ENCODE results near the gene DDHD1.
"Not testable (repeated sequence)": the region's sequence is repeated elsewhere in the genome, so short reads cannot be mapped to it uniquely, and the experiment has no call there.

Gene DDHD1

GRCh38 chr14:53137568-53138203 lies 15.4 kb downstream of the DDHD1 start:
- Histone ChIP-seq H3K14ac (ENCODE audit: low read length in 2 of 2) (no peak overlapping the region), H2BK15ac (ENCODE audit: low read depth, poor library complexity, severe bottlenecking) (no peak overlapping the region), H3K79me1 (replicated peaks; ENCODE audit: low read length, poor library complexity, severe bottlenecking) (peaks cover 31% of the 10 kb centered on the region), H4K8ac (ENCODE audit: low read length) (no peak overlapping the region), H4K91ac (ENCODE audit: low read length) (no peak overlapping the region), H3K36me3 (ENCODE audit: control insufficient read depth in 1 of 2, insufficient read depth in 2 of 2, low read depth in 1 of 2, low read length in 2 of 2) (peaks cover 0 to 4% of the 10 kb centered on the region in 2 experiments), H3K9me3 (ENCODE audit: control insufficient read depth, low read length) (peaks cover 65% of the 10 kb centered on the region), H3K4me2 (ENCODE audit: low read length, poor library complexity, severe bottlenecking) (no peak overlapping the region), H3K27ac (ENCODE audit: low read length, poor library complexity, severe bottlenecking) (no peak overlapping the region), H3K4ac (ENCODE audit: low read depth in 1 of 2, low read length in 2 of 2) (no peak overlapping the region), H3K27me3 (ENCODE audit: control insufficient read depth in 1 of 2, insufficient read depth in 1 of 2, low read length in 2 of 2) (no peaks in the 10 kb centered on the region), H3K4me3 (ENCODE audit: insufficient read depth in 1 of 2, low read depth in 1 of 2, low read length in 2 of 2) (no peak overlapping the region), H2BK5ac (ENCODE audit: low read depth, low read length, poor library complexity, severe bottlenecking) (no peak overlapping the region), H2AFZ (ENCODE audit: low read depth, low read length) (no peak overlapping the region), H2BK120ac (ENCODE audit: low read depth, low read length) (no peak overlapping the region), H3K4me1 (ENCODE audit: control insufficient read depth, insufficient read depth, low read depth, low read length) (no peaks in the 10 kb centered on the region), H2AK5ac (ENCODE audit: low read length, severe bottlenecking) (no peak overlapping the region), H2BK12ac (ENCODE audit: low read length in 2 of 2) (no peak overlapping the region), H3K18ac (ENCODE audit: low read depth in 1 of 2, low read length in 2 of 2) (no peak overlapping the region), H3K9ac (ENCODE audit: low read length) (no peak overlapping the region), H3K23ac (ENCODE audit: low read length in 2 of 2) (no peak overlapping the region)
- DNase-seq, result no peak
- 100% methylated on average over 1 of the region's 4 CpGs for WGBS

GRCh38 chr14:53130491-53130890 lies 22.6 kb downstream of the DDHD1 start:
- not testable (repeated sequence) for H4K91ac ChIP-seq (ENCODE audit: low read length); H3K14ac ChIP-seq (ENCODE audit: low read length in 2 of 2); H3K4me1 ChIP-seq (ENCODE audit: control insufficient read depth, insufficient read depth, low read depth, low read length); DNase-seq; H3K18ac ChIP-seq (ENCODE audit: low read depth in 1 of 2, low read length in 2 of 2); H2BK120ac ChIP-seq (ENCODE audit: low read depth, low read length); H3K9ac ChIP-seq (ENCODE audit: low read length); H3K36me3 ChIP-seq (ENCODE audit: control insufficient read depth in 1 of 2, insufficient read depth in 2 of 2, low read depth in 1 of 2, low read length in 2 of 2); H4K8ac ChIP-seq (ENCODE audit: low read length); H2AFZ ChIP-seq (ENCODE audit: low read depth, low read length); H3K9me3 ChIP-seq (ENCODE audit: control insufficient read depth, low read length); H3K23ac ChIP-seq (ENCODE audit: low read length in 2 of 2); H3K4me3 ChIP-seq (ENCODE audit: insufficient read depth in 1 of 2, low read depth in 1 of 2, low read length in 2 of 2); H2AK5ac ChIP-seq (ENCODE audit: low read length, severe bottlenecking); H3K4ac ChIP-seq (ENCODE audit: low read depth in 1 of 2, low read length in 2 of 2); H3K27me3 ChIP-seq (ENCODE audit: control insufficient read depth in 1 of 2, insufficient read depth in 1 of 2, low read length in 2 of 2); H2BK5ac ChIP-seq (ENCODE audit: low read depth, low read length, poor library complexity, severe bottlenecking); H2BK12ac ChIP-seq (ENCODE audit: low read length in 2 of 2); H3K27ac ChIP-seq (ENCODE audit: low read length, poor library complexity, severe bottlenecking); H3K4me2 ChIP-seq (ENCODE audit: low read length, poor library complexity, severe bottlenecking); H2BK15ac ChIP-seq (ENCODE audit: low read depth, poor library complexity, severe bottlenecking)
- 95% methylated on average over 10 of the region's 10 CpGs for WGBS
- H3K79me1 ChIP-seq (replicated peaks; ENCODE audit: low read length, poor library complexity, severe bottlenecking), result peaks cover 30% of the 10 kb centered on the region

GRCh38 chr14:53128303-53129028 lies 24.7 kb downstream of the DDHD1 start:
- Histone ChIP-seq H3K23ac (ENCODE audit: low read length in 2 of 2) (no peak overlapping the region), H3K79me1 (replicated peaks; ENCODE audit: low read length, poor library complexity, severe bottlenecking) (peaks cover 22% of the 10 kb centered on the region), H3K4me1 (ENCODE audit: control insufficient read depth, insufficient read depth, low read depth, low read length) (no peaks in the 10 kb centered on the region), H4K91ac (ENCODE audit: low read length) (no peak overlapping the region), H2BK5ac (ENCODE audit: low read depth, low read length, poor library complexity, severe bottlenecking) (no peak overlapping the region), H4K8ac (ENCODE audit: low read length) (no peak overlapping the region), H2BK120ac (ENCODE audit: low read depth, low read length) (no peak overlapping the region), H2BK12ac (ENCODE audit: low read length in 2 of 2) (no peak overlapping the region), H2BK15ac (ENCODE audit: low read depth, poor library complexity, severe bottlenecking) (no peak overlapping the region), H2AK5ac (ENCODE audit: low read length, severe bottlenecking) (no peak overlapping the region), H3K18ac (ENCODE audit: low read depth in 1 of 2, low read length in 2 of 2) (no peak overlapping the region), H3K9me3 (ENCODE audit: control insufficient read depth, low read length) (peaks cover 4% of the 10 kb centered on the region), H3K27ac (ENCODE audit: low read length, poor library complexity, severe bottlenecking) (no peak overlapping the region), H3K4me2 (ENCODE audit: low read length, poor library complexity, severe bottlenecking) (no peak overlapping the region), H3K4ac (ENCODE audit: low read depth in 1 of 2, low read length in 2 of 2) (no peak overlapping the region), H2AFZ (ENCODE audit: low read depth, low read length) (no peak overlapping the region), H3K36me3 (ENCODE audit: control insufficient read depth in 1 of 2, insufficient read depth in 2 of 2, low read depth in 1 of 2, low read length in 2 of 2) (no peaks in the 10 kb centered on the region), H3K9ac (ENCODE audit: low read length) (no peak overlapping the region), H3K27me3 (ENCODE audit: control insufficient read depth in 1 of 2, insufficient read depth in 1 of 2, low read length in 2 of 2) (no peaks in the 10 kb centered on the region), H3K14ac (ENCODE audit: low read length in 2 of 2) (no peak overlapping the region), H3K4me3 (ENCODE audit: insufficient read depth in 1 of 2, low read depth in 1 of 2, low read length in 2 of 2) (no peak overlapping the region)
- no peak for DNase-seq
- WGBS, result no CpG with 5 or more reads among the region's 2 CpGs

DNA sequence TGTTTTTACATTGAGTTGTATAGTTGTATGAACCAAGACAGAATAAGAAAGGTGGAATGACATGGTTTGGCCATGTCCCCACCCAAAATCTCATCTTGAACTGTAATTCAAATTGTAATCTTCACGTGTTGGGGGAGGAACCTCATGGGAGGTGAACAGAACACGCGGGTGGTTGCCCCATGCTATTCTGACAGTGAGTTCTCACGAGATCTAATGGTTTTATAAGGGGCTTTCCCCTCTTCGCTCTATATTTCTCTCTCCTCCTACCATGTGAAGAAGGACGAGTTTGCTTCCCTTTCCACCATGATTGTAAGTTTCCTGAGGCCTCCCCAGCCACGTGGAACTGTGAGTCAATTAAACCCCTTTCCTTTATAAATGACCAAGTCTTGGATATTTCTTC lies 25.3 kb downstream of the DDHD1 start:
- 96% methylated on average over 6 of the region's 7 CpGs for WGBS
- no peak for DNase-seq
- Histone ChIP-seq H3K4me1 (ENCODE audit: control insufficient read depth, insufficient read depth, low read depth, low read length) (no peaks in the 10 kb centered on the region), H3K18ac (ENCODE audit: low read depth in 1 of 2, low read length in 2 of 2) (no peak overlapping the region), H3K9ac (ENCODE audit: low read length) (no peak overlapping the region), H3K4ac (ENCODE audit: low read depth in 1 of 2, low read length in 2 of 2) (no peak overlapping the region), H3K14ac (ENCODE audit: low read length in 2 of 2) (no peak overlapping the region), H3K27ac (ENCODE audit: low read length, poor library complexity, severe bottlenecking) (no peak overlapping the region), H2BK12ac (ENCODE audit: low read length in 2 of 2) (no peak overlapping the region), H4K8ac (ENCODE audit: low read length) (no peak overlapping the region), H2BK5ac (ENCODE audit: low read depth, low read length, poor library complexity, severe bottlenecking) (no peak overlapping the region), H3K9me3 (ENCODE audit: control insufficient read depth, low read length) (peaks cover 4% of the 10 kb centered on the region), H3K79me1 (replicated peaks; ENCODE audit: low read length, poor library complexity, severe bottlenecking) (peaks cover 19% of the 10 kb centered on the region), H2BK120ac (ENCODE audit: low read depth, low read length) (no peak overlapping the region), H2BK15ac (ENCODE audit: low read depth, poor library complexity, severe bottlenecking) (no peak overlapping the region), H2AK5ac (ENCODE audit: low read length, severe bottlenecking) (no peak overlapping the region), H3K36me3 (ENCODE audit: control insufficient read depth in 1 of 2, insufficient read depth in 2 of 2, low read depth in 1 of 2, low read length in 2 of 2) (no peaks in the 10 kb centered on the region), H3K4me3 (ENCODE audit: insufficient read depth in 1 of 2, low read depth in 1 of 2, low read length in 2 of 2) (no peak overlapping the region), H2AFZ (ENCODE audit: low read depth, low read length) (no peak overlapping the region), H3K23ac (ENCODE audit: low read length in 2 of 2) (no peak overlapping the region), H3K27me3 (ENCODE audit: control insufficient read depth in 1 of 2, insufficient read depth in 1 of 2, low read length in 2 of 2) (no peaks in the 10 kb centered on the region), H4K91ac (ENCODE audit: low read length) (no peak overlapping the region), H3K4me2 (ENCODE audit: low read length, poor library complexity, severe bottlenecking) (no peak overlapping the region)
